Large intestine (tissue), 3 donors: Measurements from ENCODE around the gene TMEM184A. TPM values are rescaled to one million over a fixed set of nuclear protein-coding genes. Genes with fewer than 3 reads are reported as not detected.

Experiments used
- DNase-seq, 2 donors: peaks; one replicate each; pipeline versions ENCODE4 v3.0.0 to v3.0.0-alpha.2; 2013
- H3K27ac ChIP-seq: one replicate; pipeline ENCODE4 v1.5.1; 2013; ENCODE audit warnings: low read length
- H3K27me3 ChIP-seq: 2 replicates; pipeline ENCODE4 v1.6.1; 2013; ENCODE audit warnings: low read length; ENCODE audit not compliant: control insufficient read depth, insufficient read depth
- H3K36me3 ChIP-seq: 2 replicates; pipeline ENCODE4 v1.6.1; 2013; ENCODE audit warnings: low read length; ENCODE audit not compliant: control insufficient read depth, insufficient read depth
- H3K4me1 ChIP-seq: one replicate; pipeline ENCODE4 v1.6.1; 2013; ENCODE audit warnings: low read length; ENCODE audit not compliant: control insufficient read depth, insufficient read depth
- H3K4me3 ChIP-seq: one replicate; pipeline ENCODE4 v1.5.1; 2013; ENCODE audit warnings: low read length
- H3K9me3 ChIP-seq: one replicate; pipeline ENCODE4 v1.6.1; 2013; ENCODE audit warnings: mild to moderate bottlenecking, low read depth, low read length, moderate library complexity; ENCODE audit not compliant: control insufficient read depth
- WGBS: methylation state at CpG from one replicate; pipeline ENCODE4 v1.1.5; 2013; ENCODE audit warnings: low lambda C conversion rate; ENCODE audit not compliant: insufficient coverage; 5-methylcytosine and 5-hydroxymethylcytosine counted together
- polyA plus RNA-seq: library from polyadenylated mRNA; unstranded; fragments of 120-200 nt; gene quantifications from one replicate; pipeline ENCODE4 v1.2.1, GENCODE V29; 2013

The TMEM184A gene
- polyA plus RNA-seq, 1 donor = 58.6 TPM

- Histone ChIP-seq H3K4me3 (no peak overlapping the region), H3K4me1 (peaks cover 14% of the 10 kb centered on the region), H3K27ac (no peak overlapping the region), H3K27me3 (no peaks in the 10 kb centered on the region), H3K9me3 (no peaks in the 10 kb centered on the region), H3K36me3 (peaks cover 58% of the 10 kb centered on the region)
- DNase-seq = no peak
- no CpG with 5 or more reads among the region's 17 CpGs for WGBS
Observed at GRCh38 chr7:1550846-1551155, 5.2 kb downstream of the TMEM184A start.

DNA sequence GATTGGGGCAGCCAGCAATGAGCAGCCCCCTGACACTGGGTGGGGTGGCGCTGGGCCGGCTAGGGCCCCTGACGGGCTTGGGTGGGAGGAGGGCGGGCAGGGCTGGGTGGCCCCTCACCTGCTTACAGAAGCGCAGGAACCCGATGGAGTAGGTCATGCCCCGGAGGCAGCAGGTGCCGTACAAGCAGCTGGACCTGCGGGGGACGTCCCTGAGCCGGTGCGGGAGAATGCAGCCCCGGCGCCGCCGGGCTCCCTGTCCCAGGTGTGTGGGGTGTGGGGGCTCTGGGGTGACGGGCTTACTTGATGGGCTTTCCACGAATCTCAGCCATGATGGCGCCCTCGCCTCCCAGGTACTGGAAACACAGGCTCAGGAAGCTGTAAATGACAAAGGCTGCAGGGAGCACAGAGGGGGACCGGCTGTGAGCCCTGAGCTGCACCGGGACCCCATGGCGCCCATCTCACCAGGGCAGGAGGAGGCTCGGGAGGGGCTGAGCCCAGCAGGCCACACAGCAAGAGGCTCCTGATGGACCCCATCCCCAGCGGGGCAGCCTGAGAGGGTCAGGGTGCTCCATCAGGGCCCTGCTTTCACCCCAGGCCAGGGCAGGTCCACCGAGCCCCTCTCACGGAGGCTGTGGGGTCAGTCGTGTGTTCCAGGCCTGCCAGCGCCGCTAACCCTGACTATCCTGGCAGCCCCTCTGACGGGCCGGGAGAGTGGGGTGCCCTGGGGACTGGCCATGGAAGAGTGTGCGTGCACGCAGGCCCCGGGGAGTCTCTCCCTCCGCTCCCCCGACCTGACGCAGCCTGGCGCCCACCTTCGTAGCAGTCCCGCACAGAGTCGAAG lies 5.8 kb downstream of the TMEM184A start:
- no peak overlapping the region for H3K4me3 ChIP-seq
- no peaks in the 10 kb centered on the region for H3K9me3 ChIP-seq
- no peak overlapping the region for H3K27ac ChIP-seq
- no peak for DNase-seq
- H3K27me3 ChIP-seq = no peaks in the 10 kb centered on the region
- peaks cover 60% of the 10 kb centered on the region for H3K36me3 ChIP-seq
- H3K4me1 ChIP-seq = peaks cover 14% of the 10 kb centered on the region
- no CpG with 5 or more reads among the region's 42 CpGs for WGBS

DNA sequence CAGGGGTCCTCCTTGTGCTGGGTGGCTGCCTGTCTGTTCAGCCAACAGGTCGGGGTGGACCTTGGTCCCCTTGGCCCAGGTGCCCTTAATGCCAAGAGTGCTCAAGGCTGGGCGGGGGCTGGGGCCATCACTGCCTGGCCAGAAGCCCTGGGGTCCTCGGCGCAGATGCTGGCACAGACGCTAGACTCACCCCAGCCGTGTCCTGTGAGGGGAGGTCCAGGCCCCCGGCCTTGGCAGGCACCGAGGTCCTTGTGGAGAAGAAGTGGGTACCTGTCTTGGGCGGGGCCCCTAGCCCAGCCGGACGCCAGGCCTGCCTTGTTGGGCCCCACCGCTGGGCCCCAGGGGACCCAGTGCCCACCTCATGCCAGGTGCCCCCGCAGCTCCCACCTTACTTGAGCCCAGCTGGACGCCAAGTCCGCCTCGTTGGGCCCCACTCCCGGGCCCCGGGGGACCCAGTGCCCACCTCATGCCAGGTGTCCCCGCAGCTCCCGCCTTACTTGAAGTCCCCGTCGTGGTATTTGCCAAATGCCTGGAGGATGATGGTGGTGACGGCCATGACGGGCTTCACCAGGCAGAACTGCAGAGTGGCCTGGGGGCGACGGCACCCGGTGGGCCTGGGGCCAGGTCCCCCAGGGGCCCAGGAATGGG lies 6.5 kb downstream of the TMEM184A start:
- no peaks in the 10 kb centered on the region for H3K9me3 ChIP-seq
- no peak for DNase-seq
- no peak overlapping the region for H3K4me3 ChIP-seq
- peaks cover 60% of the 10 kb centered on the region for H3K36me3 ChIP-seq
- no peak overlapping the region for H3K27ac ChIP-seq
- WGBS = no CpG with 5 or more reads among the region's 27 CpGs
- H3K27me3 ChIP-seq = no peaks in the 10 kb centered on the region
- peaks cover 6% of the 10 kb centered on the region for H3K4me1 ChIP-seq

- H3K4me1 ChIP-seq = peaks cover 4% of the 10 kb centered on the region
- no peaks in the 10 kb centered on the region for H3K9me3 ChIP-seq
- H3K36me3 ChIP-seq = peaks cover 60% of the 10 kb centered on the region
- 100% methylated on average over 2 of the region's 14 CpGs for WGBS
- H3K27ac ChIP-seq = no peak overlapping the region
- H3K27me3 ChIP-seq = no peaks in the 10 kb centered on the region
- no peak for DNase-seq
- no peak overlapping the region for H3K4me3 ChIP-seq
Observed at GRCh38 chr7:1548944-1549343, 7.1 kb downstream of the TMEM184A start.

DNA sequence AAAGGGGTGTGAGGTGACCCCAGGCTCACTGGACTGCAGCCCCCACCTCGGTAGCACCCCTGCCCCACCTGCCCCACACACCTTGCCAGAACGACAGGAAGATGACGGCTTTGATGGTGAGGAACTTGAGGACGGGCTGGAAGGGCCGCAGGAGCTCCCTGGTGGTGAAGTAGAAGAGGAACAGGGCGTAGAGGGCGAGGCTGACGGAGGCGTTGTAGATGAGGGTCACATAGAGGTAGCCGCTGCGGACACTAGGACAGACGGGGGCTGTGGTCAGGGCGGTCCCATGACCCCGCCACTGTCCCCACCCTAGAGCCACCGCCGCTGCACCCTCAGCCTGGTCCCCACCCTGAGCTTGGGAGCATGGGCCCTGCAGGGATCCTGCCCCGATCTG lies 7.6 kb downstream of the TMEM184A start:
- Histone ChIP-seq H3K4me3 (no peak overlapping the region), H3K27ac (no peak overlapping the region), H3K36me3 (peaks cover 59% of the 10 kb centered on the region), H3K9me3 (no peaks in the 10 kb centered on the region), H3K4me1 (peaks cover 4% of the 10 kb centered on the region), H3K27me3 (no peaks in the 10 kb centered on the region)
- no peak for DNase-seq
- WGBS = no CpG with 5 or more reads among the region's 17 CpGs

GRCh38 chr7:1547777-1548437 lies 8.1 kb downstream of the TMEM184A start:
- no peak overlapping the region for H3K27ac ChIP-seq
- no CpG with 5 or more reads among the region's 35 CpGs for WGBS

DNA sequence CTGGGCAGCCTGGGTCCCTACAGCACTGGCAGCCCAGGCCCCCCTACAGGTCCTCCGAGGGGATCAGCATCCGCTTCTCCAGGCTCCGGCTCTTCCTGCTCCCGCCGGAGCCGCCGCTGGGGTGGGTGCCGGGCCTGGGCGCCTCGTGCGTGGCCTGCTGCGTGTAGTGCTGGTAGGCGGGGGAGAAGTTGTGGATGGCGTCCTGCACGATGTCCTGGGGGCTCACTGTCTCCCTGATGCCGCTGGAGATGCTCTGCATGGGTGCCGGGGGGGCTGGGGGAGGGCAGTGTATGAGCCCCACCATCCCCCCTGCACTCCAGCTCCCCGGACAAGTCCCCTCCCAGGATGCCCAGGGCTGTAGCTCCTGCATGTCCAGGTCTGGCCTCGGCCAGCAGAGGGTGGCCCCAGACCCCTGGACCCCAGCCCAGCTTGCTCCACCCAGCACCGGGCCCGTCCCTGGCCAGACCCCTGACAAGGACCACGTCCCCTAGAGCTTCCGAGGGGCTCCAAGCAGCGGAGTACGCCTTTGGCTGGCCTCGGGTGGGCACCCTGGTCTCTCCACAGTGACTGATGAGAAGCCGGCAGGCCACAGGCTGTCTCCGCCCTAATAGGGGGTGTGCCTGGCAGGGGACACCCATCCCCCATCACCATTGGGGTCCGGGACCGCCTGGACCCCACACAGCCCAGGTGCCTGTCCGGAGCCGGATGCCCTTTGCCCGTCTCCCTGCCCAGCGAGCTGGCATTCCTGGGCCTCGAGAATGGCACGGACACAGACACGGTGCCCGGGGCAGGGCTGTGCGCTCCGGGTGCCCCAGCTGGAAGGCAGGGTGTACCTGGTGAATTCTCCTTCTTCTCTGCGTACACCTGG lies 8.9 kb downstream of the TMEM184A start:
- Histone ChIP-seq H3K27ac (no peak overlapping the region), H3K4me3 (no peak overlapping the region), H3K27me3 (no peaks in the 10 kb centered on the region), H3K4me1 (peaks cover 4% of the 10 kb centered on the region), H3K36me3 (peaks cover 58% of the 10 kb centered on the region), H3K9me3 (peaks cover 3% of the 10 kb centered on the region)
- DNase-seq = no peak
- no CpG with 5 or more reads among the region's 41 CpGs for WGBS

More at GRCh38 chr7:1547777-1548437, 8.1 kb downstream of the TMEM184A start:
- no peak for DNase-seq
- H3K9me3 ChIP-seq = no peaks in the 10 kb centered on the region
- peaks cover 4% of the 10 kb centered on the region for H3K4me1 ChIP-seq
- H3K36me3 ChIP-seq = peaks cover 57% of the 10 kb centered on the region
- no peak overlapping the region for H3K4me3 ChIP-seq
- no peaks in the 10 kb centered on the region for H3K27me3 ChIP-seq

GRCh38 chr7:1546274-1546908 lies 9.6 kb downstream of the TMEM184A start:
- no CpG with 5 or more reads among the region's 28 CpGs for WGBS
- Histone ChIP-seq H3K4me1 (peaks cover 4% of the 10 kb centered on the region), H3K36me3 (peaks cover 65% of the 10 kb centered on the region), H3K27ac (no peak overlapping the region), H3K27me3 (no peaks in the 10 kb centered on the region), H3K4me3 (no peak overlapping the region), H3K9me3 (peaks cover 3% of the 10 kb centered on the region)
- DNase-seq = no peak

- no peak for DNase-seq
- H3K9me3 ChIP-seq = peaks cover 3% of the 10 kb centered on the region
- H3K4me3 ChIP-seq = no peak overlapping the region
- H3K27me3 ChIP-seq = no peaks in the 10 kb centered on the region
- H3K36me3 ChIP-seq = peaks cover 69% of the 10 kb centered on the region
- peaks cover 4% of the 10 kb centered on the region for H3K4me1 ChIP-seq
- WGBS = no CpG with 5 or more reads among the region's 40 CpGs
- H3K27ac ChIP-seq = no peak overlapping the region
Observed at GRCh38 chr7:1545417-1546246, 10.4 kb downstream of the TMEM184A start.
